Chondrocyte (in vitro differentiated cells): Measurements from ENCODE around the gene SLC27A1. TPM values are rescaled to one million over a fixed set of nuclear protein-coding genes. Genes with fewer than 3 reads are reported as not detected.

Source experiments
- DNase-seq: peaks from one replicate; pipeline ENCODE4 v3.0.0; 2021; ENCODE audit warnings: mixed read lengths, low spot score
- H3K27ac Mint-ChIP-seq: one replicate; pipeline ENCODE4 v1.8.0; 2021; ENCODE audit warnings: mild to moderate bottlenecking, moderate library complexity, mixed read lengths; ENCODE audit not compliant: unreplicated experiment
- H3K27me3 Mint-ChIP-seq: 2 replicates; pipeline ENCODE4 v1.8.0; 2021; ENCODE audit warnings: low read depth, mixed read lengths
- H3K36me3 Mint-ChIP-seq: 2 replicates; pipeline ENCODE4 v1.8.0; 2021; ENCODE audit warnings: low read depth, mixed read lengths
- H3K4me1 Mint-ChIP-seq: 2 replicates; pipeline ENCODE4 v1.8.0; 2021; ENCODE audit warnings: low read depth, mild to moderate bottlenecking, mixed read lengths
- H3K4me3 Mint-ChIP-seq: one replicate; pipeline ENCODE4 v1.8.0; 2021; ENCODE audit warnings: mild to moderate bottlenecking, moderate library complexity, mixed read lengths; ENCODE audit not compliant: unreplicated experiment
- H3K9me3 Mint-ChIP-seq: 2 replicates; pipeline ENCODE4 v1.8.0; 2021; ENCODE audit warnings: low read depth, mixed read lengths
- CTCF ChIP-seq: fragments of 200-600 bp; sonication (generic); IDR thresholded peaks from 2 replicates; pipeline ENCODE4 v1.5.0; 2021; ENCODE audit warnings: antibody characterized with exemption, mild to moderate bottlenecking, moderate library complexity
- total RNA-seq: library from RNA; stranded (reverse); gene quantifications from 3 replicates; pipeline ENCODE4 v1.2.1, GENCODE V29; 2021

The SLC27A1 gene
- total RNA-seq, 1 donor from 2014 or later: 6.8 TPM

- no peak for DNase-seq
- no peak overlapping the region for H3K4me3 Mint-ChIP-seq
- peaks cover 10% of the 10 kb centered on the region for H3K4me1 Mint-ChIP-seq
- no peak for TF ChIP-seq CTCF
- no peaks in the 10 kb centered on the region for H3K27me3 Mint-ChIP-seq
- H3K36me3 Mint-ChIP-seq: no peaks in the 10 kb centered on the region
- no peak overlapping the region for H3K27ac Mint-ChIP-seq
- H3K9me3 Mint-ChIP-seq: no peaks in the 10 kb centered on the region
These were observed 70.9 kb downstream of the SLC27A1 start for GRCh38 chr19:17541184-17541759.

GRCh38 chr19:17542042-17542441 lies 71.7 kb downstream of the SLC27A1 start:
- Mint-ChIP-seq H3K36me3 (no peaks in the 10 kb centered on the region), H3K4me3 (no peak overlapping the region), H3K9me3 (no peaks in the 10 kb centered on the region), H3K27me3 (no peaks in the 10 kb centered on the region), H3K4me1 (peaks cover 10% of the 10 kb centered on the region), H3K27ac (no peak overlapping the region)
- no peak for TF ChIP-seq CTCF
- DNase-seq: no peak

- no peak for TF ChIP-seq CTCF
- no peak for DNase-seq
- no peak overlapping the region for H3K27ac Mint-ChIP-seq
- H3K4me3 Mint-ChIP-seq: no peak overlapping the region
- H3K27me3 Mint-ChIP-seq: no peaks in the 10 kb centered on the region
- no peaks in the 10 kb centered on the region for H3K36me3 Mint-ChIP-seq
- peaks cover 10% of the 10 kb centered on the region for H3K4me1 Mint-ChIP-seq
- H3K9me3 Mint-ChIP-seq: no peaks in the 10 kb centered on the region
These were observed 72.7 kb downstream of the SLC27A1 start for GRCh38 chr19:17542793-17543582.

- Mint-ChIP-seq H3K27me3 (no peaks in the 10 kb centered on the region), H3K9me3 (no peaks in the 10 kb centered on the region), H3K27ac (no peak overlapping the region), H3K4me3 (no peak overlapping the region), H3K36me3 (no peaks in the 10 kb centered on the region), H3K4me1 (peaks cover 3% of the 10 kb centered on the region)
- TF ChIP-seq CTCF: no peak
- DNase-seq: no peak
These were observed 73.7 kb downstream of the SLC27A1 start for GRCh38 chr19:17543986-17544385.

GRCh38 chr19:17544418-17544817 lies 74.1 kb downstream of the SLC27A1 start:
- no peaks in the 10 kb centered on the region for H3K27me3 Mint-ChIP-seq
- H3K36me3 Mint-ChIP-seq: no peaks in the 10 kb centered on the region
- no peaks in the 10 kb centered on the region for H3K9me3 Mint-ChIP-seq
- H3K4me3 Mint-ChIP-seq: no peak overlapping the region
- H3K27ac Mint-ChIP-seq: no peak overlapping the region
- DNase-seq: no peak
- no peak for TF ChIP-seq CTCF
- H3K4me1 Mint-ChIP-seq: peaks cover 3% of the 10 kb centered on the region
